H1 (cell line): ENCODE data around the gene CASTOR1. TPM values are rescaled to one million over a fixed set of nuclear protein-coding genes. Genes with fewer than 3 reads are reported as not detected.

ENCODE experiments used
- CHD7 ChIP-seq: fragments of 300-600 bp; sonication (generic); IDR thresholded peaks from 2 replicates; pipeline ENCODE4 v1.7.1; 2012; ENCODE audit warnings: low read length, moderate library complexity, mild to moderate bottlenecking, inconsistent platforms; ENCODE audit not compliant: insufficient replicate concordance
- SP2 ChIP-seq: IDR thresholded peaks from 2 replicates; pipeline ENCODE4 v1.6.1; 2012; ENCODE audit warnings: mild to moderate bottlenecking, low read length, inconsistent platforms
- ZNF274 ChIP-seq: IDR thresholded peaks from 2 replicates; pipeline ENCODE4 v1.7.0; 2012; ENCODE audit warnings: low read length, borderline replicate concordance; ENCODE audit errors: extremely low read depth
- polyA plus RNA-seq, 7 experiments: library from polyadenylated mRNA; depleted of rRNA in 3 of 7; stranded (reverse) in 5 of 7; unstranded in 2 of 7; fragments of >200 nt in 5 of 7; fragments of 200-250 nt in 2 of 7; gene quantifications; 1 replicate in 5 of 7; 2 replicates in 1 of 7; 4 replicates in 1 of 7; pipeline versions ENCODE4 v1.2.1 to v1.2.3, GENCODE V29; 2011 to 2013; ENCODE audit warnings: missing spikeins in 2 of 7, mixed read lengths in 2 of 7
- total RNA-seq: library from RNA; stranded (reverse); fragmentation: NEBNext Ultra II Directional; extraction: Animal tissue kit (Norgen Biotek cat#: 25700); gene quantifications from 2 replicates; pipeline ENCODE4 v1.2.1, GENCODE V29; 2021

The CASTOR1 gene
- total and polyA plus RNA-seq, 2 of the 8 experiments (the other 6 are each of a cell fraction or from before 2014, with no cell fraction given), result 10.3 to 36.0 TPM

- TF ChIP-seq SP2, result no peak
- no peak for TF ChIP-seq ZNF274
- TF ChIP-seq CHD7, result no peak
These were observed 16.2 kb upstream of the CASTOR1 start (continued) for GRCh38 chr22:30305519-30305905.
